ENCODE results near the gene NAV3. TPM values are rescaled to one million over a fixed set of nuclear protein-coding genes. Genes with fewer than 3 reads are reported as not detected.

The NAV3 gene
- total RNA-seq, 1 experiment from 2014 or later = 0.93 TPM

DNA sequence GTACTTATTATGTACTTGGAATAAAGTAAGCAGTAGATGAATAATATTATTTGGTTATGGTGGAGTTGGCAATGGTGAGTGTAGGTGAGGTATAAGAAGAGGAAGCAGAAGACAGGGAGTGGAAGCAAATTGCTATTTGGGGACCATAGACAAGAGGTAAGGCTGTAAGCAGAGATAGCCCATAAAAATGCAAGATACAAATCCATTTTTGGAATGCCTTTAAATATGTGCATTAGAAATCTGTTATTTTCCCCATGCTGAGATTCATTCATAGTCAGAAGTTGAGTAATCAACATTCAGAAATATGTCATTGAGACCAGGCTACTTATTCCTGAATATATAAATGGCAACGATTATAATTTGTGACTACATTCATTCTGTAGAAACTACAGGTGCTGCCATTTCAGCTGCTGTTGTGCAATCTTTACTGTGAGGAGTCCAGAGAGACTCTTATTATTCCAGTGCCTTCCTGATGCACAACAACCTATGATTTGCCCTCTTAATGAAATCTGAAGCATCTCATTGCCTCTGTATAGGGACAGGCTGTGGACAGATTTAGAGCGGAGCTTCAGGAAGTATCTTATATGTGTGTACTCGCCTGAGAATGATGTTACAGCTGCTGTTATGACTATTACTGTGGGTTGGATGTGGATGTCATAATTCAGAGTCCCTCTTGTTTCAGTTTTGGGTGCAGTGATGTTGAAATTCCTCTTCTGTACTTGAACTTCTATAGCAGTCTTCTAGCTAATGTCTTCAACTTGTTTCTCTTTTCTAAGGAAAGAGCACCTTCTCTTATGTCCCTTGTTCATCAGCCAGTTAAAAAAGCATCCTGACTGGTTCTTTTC, 173.8 kb downstream of the NAV3 start:
- H3K9me3 ChIP-seq (replicated peaks) = no peaks in the 10 kb centered on the region
- no peaks in the 10 kb centered on the region for H3K4me1 ChIP-seq
- H3K4me3 ChIP-seq = no peak overlapping the region
- H3K36me3 ChIP-seq = no peaks in the 10 kb centered on the region
- H3K27ac ChIP-seq = no peak overlapping the region
- DNase-seq = no peak
- no peaks in the 10 kb centered on the region for H3K27me3 ChIP-seq

DNA sequence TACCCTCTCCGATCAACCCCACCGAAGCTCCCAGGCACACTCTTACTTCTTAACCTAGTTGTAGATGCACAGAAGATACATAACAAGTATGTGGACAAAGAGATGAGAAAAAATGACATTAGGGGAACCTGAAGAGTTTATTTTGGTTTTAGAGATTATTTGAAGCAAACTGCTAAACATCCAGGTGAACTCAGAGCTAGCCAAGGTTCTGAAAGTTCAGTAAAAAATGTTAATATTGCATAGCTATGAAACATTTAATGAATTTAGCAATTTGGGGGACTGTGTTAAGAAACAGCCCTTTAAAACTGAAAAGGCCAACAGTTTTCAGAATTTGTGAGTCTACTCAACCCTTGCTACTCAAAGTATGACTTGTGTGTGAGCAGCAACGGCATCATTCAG, 174.4 kb downstream of the NAV3 start:
- Histone ChIP-seq H3K36me3 (no peaks in the 10 kb centered on the region), H3K27ac (no peak overlapping the region), H3K27me3 (no peaks in the 10 kb centered on the region), H3K4me1 (no peaks in the 10 kb centered on the region), H3K9me3 (replicated peaks) (no peaks in the 10 kb centered on the region), H3K4me3 (no peak overlapping the region)
- DNase-seq = no peak

DNA sequence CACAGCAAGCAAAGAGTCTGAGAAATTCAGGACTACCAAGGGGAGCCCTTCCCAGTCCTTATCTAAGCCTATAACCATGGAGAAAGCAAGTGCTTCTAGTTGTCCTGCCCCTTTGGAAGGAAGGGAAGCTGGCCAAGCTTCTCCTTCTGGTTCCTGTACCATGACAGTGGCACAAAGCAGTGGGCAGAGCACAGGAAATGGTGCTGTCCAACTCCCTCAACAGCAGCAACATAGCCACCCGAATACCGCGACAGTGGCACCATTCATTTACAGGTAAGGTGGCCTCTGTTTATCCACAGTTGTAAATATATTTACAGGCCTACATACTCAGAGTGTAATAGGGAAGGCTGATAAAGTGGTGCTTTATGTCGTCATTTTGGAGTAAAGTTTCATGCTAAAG, 176.5 kb downstream of the NAV3 start:
- H3K36me3 ChIP-seq = no peaks in the 10 kb centered on the region
- no peaks in the 10 kb centered on the region for H3K4me1 ChIP-seq
- H3K4me3 ChIP-seq = no peak overlapping the region
- no peaks in the 10 kb centered on the region for H3K27me3 ChIP-seq
- H3K9me3 ChIP-seq (replicated peaks) = no peaks in the 10 kb centered on the region
- H3K27ac ChIP-seq = no peak overlapping the region
- DNase-seq = no peak

DNA sequence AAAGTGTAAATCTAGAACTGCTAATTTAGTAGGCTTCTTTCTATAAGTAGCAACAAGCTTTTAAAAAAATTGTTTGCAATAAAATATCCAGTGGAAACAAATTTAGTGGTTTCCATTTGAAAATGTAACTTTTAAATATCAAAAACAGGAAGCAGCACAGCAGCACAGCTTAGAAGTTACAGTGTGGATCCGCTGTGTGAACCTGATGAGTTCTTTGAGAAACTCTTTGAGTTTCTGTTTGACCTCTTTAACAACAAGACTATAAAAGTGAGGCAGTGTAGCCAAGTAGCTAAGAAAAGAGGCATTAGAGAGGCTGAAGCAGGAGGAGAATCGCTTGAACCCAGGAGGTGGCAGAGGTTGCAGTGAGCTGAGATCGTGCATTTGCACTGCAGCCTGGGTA, 178.3 kb downstream of the NAV3 start:
- DNase-seq = no peak
- Histone ChIP-seq H3K27ac (no peak overlapping the region), H3K36me3 (no peaks in the 10 kb centered on the region), H3K27me3 (no peaks in the 10 kb centered on the region), H3K4me1 (no peaks in the 10 kb centered on the region), H3K4me3 (no peak overlapping the region), H3K9me3 (replicated peaks) (no peaks in the 10 kb centered on the region)

DNA sequence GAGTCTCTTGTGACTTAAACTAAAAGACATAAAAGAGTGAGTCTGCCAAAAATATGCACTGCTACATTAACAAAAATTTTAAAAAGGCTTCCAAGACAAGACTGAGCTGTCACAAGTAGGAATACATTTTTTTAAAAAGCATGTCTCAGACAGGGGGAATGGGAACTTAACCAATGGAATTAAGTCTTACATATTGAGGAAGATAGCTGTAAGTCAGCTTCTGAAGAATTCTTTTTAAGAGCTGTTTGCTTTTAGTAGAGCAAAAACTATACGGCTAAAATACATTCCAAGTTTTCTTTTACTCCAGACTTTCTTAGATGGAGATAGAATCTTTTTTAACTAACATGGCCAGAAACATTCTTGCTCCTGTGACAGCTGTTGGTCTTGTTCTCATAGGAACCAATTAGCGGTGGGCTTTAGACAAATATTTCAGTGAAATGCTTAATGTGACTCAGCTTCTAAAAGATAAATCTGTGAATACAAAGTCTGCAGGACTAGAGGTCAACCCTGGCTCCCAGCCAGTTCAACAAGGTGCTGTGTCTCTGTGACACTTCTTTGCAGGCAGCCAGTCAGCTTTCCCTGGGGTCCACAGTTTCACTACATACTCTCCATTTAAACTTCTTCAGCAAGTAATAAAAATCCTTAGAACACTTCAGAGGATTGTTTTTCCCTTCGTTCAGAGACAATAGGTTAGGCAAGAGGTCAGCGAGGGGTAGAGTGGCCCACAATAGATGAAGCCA, 187.6 kb downstream of the NAV3 start:
- Histone ChIP-seq H3K4me1 (no peaks in the 10 kb centered on the region), H3K27ac (no peak overlapping the region), H3K27me3 (no peaks in the 10 kb centered on the region), H3K36me3 (no peaks in the 10 kb centered on the region), H3K9me3 (replicated peaks) (no peaks in the 10 kb centered on the region), H3K4me3 (no peak overlapping the region)
- peak; percentile 40 to 55 for DNase-seq

DNA sequence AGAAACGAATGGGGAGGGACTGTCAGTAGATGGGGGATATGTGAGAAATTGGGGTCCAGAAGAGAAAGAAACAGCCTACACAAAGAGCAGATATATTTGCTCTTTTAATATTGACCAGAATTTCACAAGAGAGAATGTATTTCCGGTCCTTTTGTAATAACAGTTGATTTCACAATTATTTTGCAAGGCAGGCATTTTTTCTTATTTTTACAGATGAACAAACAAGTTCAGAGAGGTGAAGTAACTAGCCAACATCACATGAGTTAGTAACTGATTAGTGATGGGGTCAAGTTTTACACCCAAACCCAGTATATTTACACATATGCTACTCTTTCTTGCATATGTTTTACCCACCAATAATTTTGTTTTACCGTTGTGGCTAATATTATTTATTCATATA, 188.2 kb downstream of the NAV3 start:
- DNase-seq = no peak
- no peaks in the 10 kb centered on the region for H3K9me3 ChIP-seq (replicated peaks)
- H3K4me3 ChIP-seq = no peak overlapping the region
- no peaks in the 10 kb centered on the region for H3K4me1 ChIP-seq
- H3K27me3 ChIP-seq = no peaks in the 10 kb centered on the region
- no peak overlapping the region for H3K27ac ChIP-seq
- H3K36me3 ChIP-seq = no peaks in the 10 kb centered on the region

DNA sequence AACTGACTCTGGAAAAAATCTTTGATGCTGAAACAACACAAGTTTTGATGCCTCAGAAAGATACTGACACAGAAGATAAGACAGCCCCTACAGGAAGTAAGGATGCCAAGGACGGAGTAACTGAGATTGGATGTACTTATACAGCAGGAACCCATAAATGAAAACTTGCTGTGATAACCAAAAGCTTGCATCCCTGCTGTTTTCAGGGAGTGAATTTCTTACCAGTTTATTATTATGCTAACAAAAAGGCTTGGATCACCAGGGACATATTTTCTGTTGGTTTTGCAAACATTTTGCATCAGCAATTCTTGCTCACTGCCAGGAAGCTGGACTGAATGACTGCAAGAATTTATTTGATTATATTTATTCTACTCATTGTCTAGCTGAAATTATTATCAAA, 197.7 kb downstream of the NAV3 start:
- Histone ChIP-seq H3K4me1 (no peaks in the 10 kb centered on the region), H3K27me3 (no peaks in the 10 kb centered on the region), H3K4me3 (no peak overlapping the region), H3K36me3 (no peaks in the 10 kb centered on the region), H3K9me3 (replicated peaks) (no peaks in the 10 kb centered on the region), H3K27ac (no peak overlapping the region)
- DNase-seq = no peak

DNA sequence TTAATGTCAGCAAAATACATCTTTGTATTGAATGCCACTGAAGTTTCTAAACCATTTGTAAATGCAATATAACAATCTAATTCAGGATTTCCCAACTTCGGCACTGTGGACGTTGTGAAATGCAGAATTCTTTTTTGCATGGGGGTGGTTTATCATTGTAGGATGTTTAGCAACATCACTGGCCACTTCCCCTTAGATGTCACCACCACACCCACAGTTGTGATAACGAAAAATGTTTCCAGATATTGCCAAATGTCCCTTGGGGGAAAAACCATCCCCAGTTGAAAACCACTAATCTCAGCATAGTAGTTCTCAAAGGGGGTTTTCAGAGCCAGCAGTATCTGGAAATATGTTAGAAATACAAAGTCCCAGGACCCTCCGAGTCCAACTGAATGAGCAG, 203.3 kb downstream of the NAV3 start:
- Histone ChIP-seq H3K27ac (no peak overlapping the region), H3K36me3 (no peaks in the 10 kb centered on the region), H3K4me1 (no peaks in the 10 kb centered on the region), H3K4me3 (no peak overlapping the region), H3K27me3 (no peaks in the 10 kb centered on the region), H3K9me3 (replicated peaks) (no peaks in the 10 kb centered on the region)
- no peak for DNase-seq

DNA sequence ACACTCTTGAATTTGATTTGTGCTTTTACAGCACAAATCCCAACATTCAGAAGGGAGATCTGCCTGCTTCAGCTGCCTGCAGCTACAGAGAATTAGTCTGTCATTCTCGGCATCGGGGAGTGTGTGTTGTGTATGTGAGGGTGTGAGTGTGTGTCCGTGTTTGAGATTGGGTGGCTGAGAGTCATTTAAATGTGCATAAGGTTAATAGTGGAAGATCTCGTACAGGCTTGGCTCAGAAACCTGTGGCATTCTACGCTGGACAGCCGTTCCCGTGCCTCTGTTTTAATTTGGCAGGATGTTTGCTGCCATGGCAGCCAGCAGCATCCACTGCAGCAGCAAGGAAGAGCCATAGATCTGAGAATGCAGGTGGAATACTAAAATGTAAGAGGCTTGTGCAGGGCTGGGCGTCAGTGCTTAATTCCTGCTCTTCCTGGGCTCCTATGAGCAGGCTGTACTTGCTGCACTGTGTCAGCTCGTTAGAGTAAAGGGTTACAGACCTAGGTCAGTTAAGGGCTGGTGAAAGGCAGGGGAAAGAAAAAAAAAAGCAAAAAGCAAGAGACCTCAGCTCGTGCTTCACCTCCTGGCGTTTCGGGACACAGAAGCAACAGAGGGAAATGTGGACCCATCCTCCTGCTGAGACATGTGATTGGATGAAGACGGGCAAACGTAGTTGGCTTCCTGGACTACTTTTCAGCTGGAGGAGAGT, 205.4 kb downstream of the NAV3 start:
- Histone ChIP-seq H3K27ac (no peak overlapping the region), H3K4me3 (no peak overlapping the region), H3K4me1 (no peaks in the 10 kb centered on the region), H3K27me3 (no peaks in the 10 kb centered on the region), H3K36me3 (no peaks in the 10 kb centered on the region), H3K9me3 (replicated peaks) (no peaks in the 10 kb centered on the region)
- no peak for DNase-seq

DNA sequence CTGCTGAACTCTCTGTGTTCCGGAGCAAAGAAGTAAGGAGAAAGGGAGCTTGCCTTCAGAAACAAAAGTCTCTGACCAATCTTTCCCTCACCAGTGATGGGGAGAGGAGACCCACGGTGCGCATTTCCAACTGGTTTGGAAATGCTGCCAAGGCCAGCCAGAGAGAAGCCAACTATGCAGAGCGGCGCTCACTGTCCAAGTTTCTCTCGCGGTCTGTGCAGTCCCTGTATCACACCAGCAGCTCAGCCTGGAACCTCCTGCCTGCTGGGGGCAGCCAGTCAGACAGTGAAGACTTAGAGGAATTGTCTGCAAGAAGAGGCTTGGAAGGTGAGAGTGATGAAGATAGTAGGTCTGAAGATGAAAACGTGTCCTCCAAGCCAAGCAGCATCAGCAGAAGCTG, 206.2 kb downstream of the NAV3 start:
- DNase-seq = no peak
- H3K4me3 ChIP-seq = no peak overlapping the region
- no peaks in the 10 kb centered on the region for H3K9me3 ChIP-seq (replicated peaks)
- no peak overlapping the region for H3K27ac ChIP-seq
- H3K27me3 ChIP-seq = no peaks in the 10 kb centered on the region
- H3K36me3 ChIP-seq = no peaks in the 10 kb centered on the region
- H3K4me1 ChIP-seq = no peaks in the 10 kb centered on the region

DNA sequence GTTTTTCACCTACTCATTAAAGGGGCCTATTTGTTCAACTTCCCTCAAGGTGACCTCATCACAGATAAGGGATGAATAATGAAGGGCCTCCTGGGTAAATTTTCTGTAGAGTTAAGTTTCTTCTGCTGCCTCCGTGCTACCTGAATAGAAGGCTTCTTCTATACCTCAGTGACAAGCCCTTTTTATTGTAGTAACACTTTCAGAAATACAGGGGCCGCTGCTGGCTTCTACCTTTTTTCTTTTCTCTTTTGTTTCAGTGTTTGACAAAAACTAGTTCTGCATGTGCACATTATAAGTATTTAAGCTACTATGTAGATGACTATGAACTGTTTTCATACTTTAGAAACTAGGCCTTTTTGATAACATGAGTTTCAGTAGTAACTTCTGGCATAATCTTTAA, 207.0 kb downstream of the NAV3 start:
- H3K36me3 ChIP-seq = no peaks in the 10 kb centered on the region
- no peak overlapping the region for H3K27ac ChIP-seq
- H3K4me1 ChIP-seq = no peaks in the 10 kb centered on the region
- H3K4me3 ChIP-seq = no peak overlapping the region
- no peaks in the 10 kb centered on the region for H3K9me3 ChIP-seq (replicated peaks)
- no peaks in the 10 kb centered on the region for H3K27me3 ChIP-seq
- DNase-seq = no peak

DNA sequence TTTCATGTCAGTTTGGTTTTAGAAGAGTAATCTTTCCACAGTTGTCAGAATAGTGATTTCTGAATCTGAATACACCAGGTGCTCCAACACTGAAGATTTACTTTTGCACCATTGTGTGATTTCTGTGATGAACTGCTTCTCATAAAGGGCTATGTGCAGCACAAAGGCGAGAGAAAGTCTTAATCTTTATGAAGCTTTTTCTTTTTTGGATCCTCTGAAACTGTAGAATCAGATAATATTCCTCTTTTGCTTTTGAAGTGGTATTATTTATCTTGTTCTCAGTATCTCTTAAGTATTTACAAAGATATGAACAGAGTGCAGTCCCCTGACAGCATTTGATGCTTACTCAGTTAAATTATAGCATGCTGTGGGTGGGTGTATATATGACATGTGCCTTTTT, 207.8 kb downstream of the NAV3 start:
- no peaks in the 10 kb centered on the region for H3K27me3 ChIP-seq
- H3K4me3 ChIP-seq = no peak overlapping the region
- no peaks in the 10 kb centered on the region for H3K9me3 ChIP-seq (replicated peaks)
- no peak overlapping the region for H3K27ac ChIP-seq
- no peak for DNase-seq
- no peaks in the 10 kb centered on the region for H3K36me3 ChIP-seq
- no peaks in the 10 kb centered on the region for H3K4me1 ChIP-seq

DNA sequence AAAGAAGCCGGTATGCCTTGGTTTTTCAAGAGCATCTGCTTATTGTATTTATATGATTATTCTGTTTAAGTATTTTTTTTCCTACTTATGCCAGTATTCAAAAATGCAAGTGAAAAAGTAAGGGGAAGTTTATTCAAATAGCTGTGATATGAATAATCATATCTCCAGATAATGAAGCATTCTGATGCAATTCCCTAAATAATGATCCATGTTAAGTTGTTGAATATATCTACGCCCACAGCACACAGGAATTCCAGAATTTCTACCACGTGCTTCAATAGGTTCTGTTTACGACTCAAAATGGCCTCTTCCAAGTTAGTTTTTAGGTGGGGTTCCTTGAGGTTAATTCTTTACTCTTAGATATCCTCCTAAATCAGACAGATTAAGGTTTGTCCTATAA, 208.3 kb downstream of the NAV3 start:
- Histone ChIP-seq H3K9me3 (replicated peaks) (no peaks in the 10 kb centered on the region), H3K27me3 (no peaks in the 10 kb centered on the region), H3K27ac (no peak overlapping the region), H3K4me1 (no peaks in the 10 kb centered on the region), H3K36me3 (no peaks in the 10 kb centered on the region), H3K4me3 (no peak overlapping the region)
- DNase-seq = no peak

DNA sequence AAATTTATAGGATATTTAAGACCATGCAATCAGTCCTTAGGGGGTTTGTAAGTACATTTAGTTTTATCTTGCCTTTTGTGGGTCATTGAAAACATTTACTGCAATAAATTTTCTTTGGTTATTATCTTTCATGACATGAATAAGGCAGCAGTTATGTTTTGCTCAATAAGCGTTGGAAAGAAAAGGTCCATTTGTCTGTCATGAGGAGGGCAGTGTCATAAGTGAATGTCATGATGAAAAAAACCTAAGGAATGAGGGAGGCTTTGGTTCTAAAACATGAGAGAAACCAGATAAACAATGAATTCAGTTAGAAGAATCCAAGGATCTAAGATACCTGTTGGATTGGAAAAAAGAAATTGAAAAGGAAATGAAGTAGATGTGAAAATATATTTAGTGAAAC, 209.4 kb downstream of the NAV3 start:
- Histone ChIP-seq H3K9me3 (replicated peaks) (no peaks in the 10 kb centered on the region), H3K27me3 (no peaks in the 10 kb centered on the region), H3K4me3 (no peak overlapping the region), H3K27ac (no peak overlapping the region), H3K4me1 (no peaks in the 10 kb centered on the region), H3K36me3 (no peaks in the 10 kb centered on the region)
- no peak for DNase-seq

DNA sequence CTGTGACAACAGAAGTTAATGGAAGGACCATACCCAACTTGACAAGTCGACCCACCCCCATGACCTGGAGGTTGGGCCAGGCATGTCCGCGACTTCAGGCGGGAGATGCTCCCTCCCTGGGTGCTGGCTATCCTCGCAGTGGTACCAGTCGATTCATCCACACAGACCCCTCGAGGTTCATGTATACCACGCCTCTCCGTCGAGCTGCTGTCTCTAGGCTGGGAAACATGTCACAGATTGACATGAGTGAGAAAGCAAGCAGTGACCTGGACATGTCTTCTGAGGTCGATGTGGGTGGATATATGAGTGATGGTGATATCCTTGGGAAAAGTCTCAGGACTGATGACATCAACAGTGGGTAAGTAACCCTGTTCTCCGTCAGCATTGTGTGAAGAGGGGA, 220.1 kb downstream of the NAV3 start:
- Histone ChIP-seq H3K36me3 (no peaks in the 10 kb centered on the region), H3K4me1 (no peaks in the 10 kb centered on the region), H3K4me3 (no peak overlapping the region), H3K27ac (no peak overlapping the region), H3K27me3 (no peaks in the 10 kb centered on the region), H3K9me3 (replicated peaks) (0 out of 2 replicates have a peak, but pooled peaks cover 2% of the 10 kb centered on the region)
- DNase-seq = no peak
